ENCODE measurements around the gene FABP3. TPM values are rescaled to one million over a fixed set of nuclear protein-coding genes. Genes with fewer than 3 reads are reported as not detected.

FABP3 gene
- total RNA-seq, 1 experiment from 2014 or later: not detected

DNA sequence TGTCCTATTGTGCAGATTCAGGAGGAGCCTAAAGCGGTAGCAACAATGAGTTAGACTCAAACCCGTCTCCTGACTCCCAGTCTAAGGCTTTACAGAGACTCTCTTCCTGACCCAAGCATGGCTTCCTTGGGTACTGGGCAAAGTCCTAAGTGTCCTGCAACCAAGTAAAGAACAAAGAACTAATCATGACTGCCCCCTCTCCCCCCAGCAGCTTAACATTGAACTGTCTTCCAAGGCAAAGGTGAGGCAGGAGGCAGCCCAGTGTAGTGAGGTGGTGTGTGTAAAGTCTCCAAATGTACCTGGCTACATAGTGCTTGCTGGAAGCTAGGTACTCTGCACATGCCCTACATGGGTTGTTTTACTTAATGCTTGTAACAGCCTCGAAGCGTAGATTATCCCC, 2.3 kb downstream of the FABP3 start:
- Histone ChIP-seq H3K27ac (no peak overlapping the region), H3K36me3 (ENCODE audit: low read depth) (no peaks in the 10 kb centered on the region), H3K4me2 (no peak overlapping the region), H3K9me2 (ENCODE audit: insufficient read depth) (no peaks in the 10 kb centered on the region), H3K27me3 (ENCODE audit: insufficient read depth, low read depth) (no peaks in the 10 kb centered on the region), H3K4me3 (no peak overlapping the region), H3K79me2 (ENCODE audit: low read depth) (no peaks in the 10 kb centered on the region), H2AFZ (no peak overlapping the region), H3K9me3 (ENCODE audit: insufficient read depth, low read depth) (no peaks in the 10 kb centered on the region), H3K4me1 (replicated peaks; ENCODE audit: insufficient read depth) (no peaks in the 10 kb centered on the region), H4K20me1 (ENCODE audit: insufficient read depth) (no peaks in the 10 kb centered on the region), H3F3A (ENCODE audit: insufficient read depth, low read depth) (no peaks in the 10 kb centered on the region)
- TF ChIP-seq EZH2 (IDR thresholded peaks at IDR 0.05; ENCODE audit: low read depth): no peak
- TF ChIP-seq, protein P1, sequence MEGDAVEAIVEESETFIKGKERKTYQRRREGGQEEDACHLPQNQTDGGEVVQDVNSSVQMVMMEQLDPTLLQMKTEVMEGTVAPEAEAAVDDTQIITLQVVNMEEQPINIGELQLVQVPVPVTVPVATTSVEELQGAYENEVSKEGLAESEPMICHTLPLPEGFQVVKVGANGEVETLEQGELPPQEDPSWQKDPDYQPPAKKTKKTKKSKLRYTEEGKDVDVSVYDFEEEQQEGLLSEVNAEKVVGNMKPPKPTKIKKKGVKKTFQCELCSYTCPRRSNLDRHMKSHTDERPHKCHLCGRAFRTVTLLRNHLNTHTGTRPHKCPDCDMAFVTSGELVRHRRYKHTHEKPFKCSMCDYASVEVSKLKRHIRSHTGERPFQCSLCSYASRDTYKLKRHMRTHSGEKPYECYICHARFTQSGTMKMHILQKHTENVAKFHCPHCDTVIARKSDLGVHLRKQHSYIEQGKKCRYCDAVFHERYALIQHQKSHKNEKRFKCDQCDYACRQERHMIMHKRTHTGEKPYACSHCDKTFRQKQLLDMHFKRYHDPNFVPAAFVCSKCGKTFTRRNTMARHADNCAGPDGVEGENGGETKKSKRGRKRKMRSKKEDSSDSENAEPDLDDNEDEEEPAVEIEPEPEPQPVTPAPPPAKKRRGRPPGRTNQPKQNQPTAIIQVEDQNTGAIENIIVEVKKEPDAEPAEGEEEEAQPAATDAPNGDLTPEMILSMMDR (conservative IDR thresholded peaks at IDR 0.05): no peak
- BruUV-seq (replicated peaks): no TSS peak
- POLR2A ChIA-PET (ENCODE audit: unreplicated experiment): no interaction called here
- intact Hi-C loops (cut with micrococcal nuclease; ENCODE audit: unreplicated experiment): no loop called here
- no peak for DNase-seq
- CTCF ChIA-PET: interaction anchor here (0.6 kb wide), 1 partner anchor 377 kb away, joined by 5 read pairs; no protein-coding TSS in a partner anchor

DNA sequence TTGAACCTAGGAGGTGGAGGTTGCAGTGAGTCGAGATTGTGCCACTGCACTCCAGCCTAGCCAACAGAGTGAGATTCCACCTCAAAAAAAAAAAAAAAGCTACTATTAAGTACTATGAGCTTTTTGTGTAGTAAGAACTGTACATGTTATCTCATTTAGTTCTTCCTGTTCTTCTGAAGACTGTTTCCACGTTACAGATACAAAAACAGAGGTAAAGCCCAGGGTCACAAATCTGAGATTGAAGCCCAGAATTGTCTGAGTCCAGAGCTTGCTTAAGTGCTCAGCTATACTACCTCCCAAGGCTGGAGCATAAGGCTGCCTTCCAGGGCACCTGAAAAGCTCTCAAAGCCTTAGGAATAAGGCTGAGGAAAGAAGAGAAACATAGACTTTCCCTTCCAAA, 2.9 kb downstream of the FABP3 start:
- Histone ChIP-seq H3K9me3 (ENCODE audit: insufficient read depth, low read depth) (no peaks in the 10 kb centered on the region), H2AFZ (no peak overlapping the region), H3K9me2 (ENCODE audit: insufficient read depth) (no peaks in the 10 kb centered on the region), H3K4me3 (no peak overlapping the region), H3K4me1 (replicated peaks; ENCODE audit: insufficient read depth) (no peaks in the 10 kb centered on the region), H3F3A (ENCODE audit: insufficient read depth, low read depth) (no peaks in the 10 kb centered on the region), H3K36me3 (ENCODE audit: low read depth) (no peaks in the 10 kb centered on the region), H3K27me3 (ENCODE audit: insufficient read depth, low read depth) (no peaks in the 10 kb centered on the region), H3K79me2 (ENCODE audit: low read depth) (no peaks in the 10 kb centered on the region), H4K20me1 (ENCODE audit: insufficient read depth) (no peaks in the 10 kb centered on the region), H3K4me2 (no peak overlapping the region), H3K27ac (no peak overlapping the region)
- no peak for DNase-seq
- intact Hi-C loops (cut with micrococcal nuclease; ENCODE audit: unreplicated experiment): no loop called here
- TF ChIP-seq, protein P1 (conservative IDR thresholded peaks at IDR 0.05): no peak
- no peak for TF ChIP-seq EZH2 (IDR thresholded peaks at IDR 0.05; ENCODE audit: low read depth)
- CTCF ChIA-PET: interaction anchor here (0.5 to 0.6 kb wide), 2 partner anchors 23 to 376 kb away, joined by 5 to 11 read pairs; no protein-coding TSS in a partner anchor
- POLR2A ChIA-PET (ENCODE audit: unreplicated experiment): interaction anchor here (0.6 kb wide), 1 partner anchor 164 kb away, joined by 6 read pairs; no protein-coding TSS in a partner anchor
- BruUV-seq (replicated peaks): no TSS peak

DNA sequence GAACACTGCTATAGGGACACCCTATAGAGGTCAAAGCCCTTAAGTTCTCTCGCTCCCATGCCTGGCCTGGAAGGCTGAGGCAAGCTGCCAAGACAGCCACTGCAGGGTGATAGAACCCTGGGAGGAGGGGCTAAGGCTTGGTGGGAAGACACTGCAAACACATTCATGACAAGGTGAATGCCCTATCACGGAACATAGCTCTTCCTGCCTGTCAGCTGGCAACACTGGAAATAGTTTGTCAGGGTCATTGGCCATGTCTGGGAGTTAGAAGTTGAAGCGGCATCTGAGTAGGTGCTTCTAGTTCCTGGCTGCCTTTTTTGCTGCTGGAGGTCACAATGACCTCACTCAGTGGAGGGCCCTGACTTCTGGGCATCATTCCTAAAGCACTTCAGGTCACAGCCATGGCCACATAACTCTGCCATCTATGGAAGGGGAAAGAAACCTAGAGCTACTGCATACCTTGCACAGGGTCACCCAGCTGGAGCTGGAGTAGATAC, 4.2 kb downstream of the FABP3 start:
- no peak for DNase-seq
- Histone ChIP-seq H3K9me2 (ENCODE audit: insufficient read depth) (no peaks in the 10 kb centered on the region), H3F3A (ENCODE audit: insufficient read depth, low read depth) (no peaks in the 10 kb centered on the region), H2AFZ (no peak overlapping the region), H3K27ac (no peak overlapping the region), H3K4me3 (no peak overlapping the region), H3K4me1 (replicated peaks; ENCODE audit: insufficient read depth) (no peaks in the 10 kb centered on the region), H3K4me2 (no peak overlapping the region), H3K27me3 (ENCODE audit: insufficient read depth, low read depth) (no peaks in the 10 kb centered on the region), H3K9me3 (ENCODE audit: insufficient read depth, low read depth) (no peaks in the 10 kb centered on the region), H3K79me2 (ENCODE audit: low read depth) (no peaks in the 10 kb centered on the region), H4K20me1 (ENCODE audit: insufficient read depth) (no peaks in the 10 kb centered on the region), H3K36me3 (ENCODE audit: low read depth) (no peaks in the 10 kb centered on the region)
- no TSS peak for BruUV-seq (replicated peaks)
- ChIA-PET POLR2A (ENCODE audit: unreplicated experiment) (no interaction called here), CTCF (no interaction called here)
- intact Hi-C loops (cut with micrococcal nuclease; ENCODE audit: unreplicated experiment): no loop called here
- TF ChIP-seq EZH2 (IDR thresholded peaks at IDR 0.05; ENCODE audit: low read depth): no peak
- TF ChIP-seq, protein P1 (conservative IDR thresholded peaks at IDR 0.05): no peak

Measured in PC-9 (cell line).